ES-I3 (cell line): ENCODE results near the gene ARRDC2.
"Not testable (repeated sequence)": the region's sequence is repeated elsewhere in the genome, so short reads cannot be mapped to it uniquely, and the experiment has no call there.

Experiments
- H3K36me3 ChIP-seq: 2 replicates; pipeline ENCODE4 v1.6.1; 2013; ENCODE audit warnings: mild to moderate bottlenecking, low read length, control low read depth, moderate library complexity; ENCODE audit not compliant: insufficient read depth
- H3K4me1 ChIP-seq: 2 replicates; pipeline ENCODE4 v1.6.1; 2013; ENCODE audit warnings: mild to moderate bottlenecking, control low read depth, low read length; ENCODE audit not compliant: insufficient read depth
- H3K9ac ChIP-seq: 2 replicates; pipeline ENCODE4 v1.6.1; 2013; ENCODE audit warnings: low read depth, mild to moderate bottlenecking, low read length, moderate library complexity
- H3K9me3 ChIP-seq: 2 replicates; pipeline ENCODE4 v1.6.1; 2013; ENCODE audit warnings: mild to moderate bottlenecking, low read length, moderate library complexity; ENCODE audit not compliant: control insufficient read depth, insufficient read depth

The ARRDC2 gene

GRCh38 chr19:18000480-18000914, 7.5 kb upstream of the ARRDC2 start:
- peak overlapping the region; percentile 6; the same call in 1 of the 2 replicates for H3K9ac ChIP-seq

GRCh38 chr19:18000915-18001776, 6.8 kb upstream of the ARRDC2 start:
- no peaks in the 10 kb centered on the region for H3K9me3 ChIP-seq
- no peaks in the 10 kb centered on the region for H3K4me1 ChIP-seq
- H3K9ac ChIP-seq: peak overlapping the region; percentile 72
- no peaks in the 10 kb centered on the region for H3K36me3 ChIP-seq

More at GRCh38 chr19:18000480-18000914, 7.5 kb upstream of the ARRDC2 start:
- Histone ChIP-seq H3K36me3 (no peaks in the 10 kb centered on the region), H3K4me1 (no peaks in the 10 kb centered on the region), H3K9me3 (no peaks in the 10 kb centered on the region)

- H3K36me3 ChIP-seq: no peaks in the 10 kb centered on the region
- peaks cover 3% of the 10 kb centered on the region; the same call in 1 of the 2 replicates for H3K9me3 ChIP-seq
- H3K9ac ChIP-seq: peak overlapping the region; percentile 72
- no peaks in the 10 kb centered on the region for H3K4me1 ChIP-seq
These were observed 6.1 kb upstream of the ARRDC2 start for GRCh38 chr19:18001777-18002345.

GRCh38 chr19:18002347-18002850, 5.6 kb upstream of the ARRDC2 start:
- Histone ChIP-seq H3K4me1 (no peaks in the 10 kb centered on the region), H3K9me3 (peaks cover 3% of the 10 kb centered on the region; the same call in 1 of the 2 replicates), H3K9ac (no peak overlapping the region), H3K36me3 (no peaks in the 10 kb centered on the region)

GRCh38 chr19:18005750-18006149, 2.2 kb upstream of the ARRDC2 start:
- not testable (repeated sequence) for H3K9ac ChIP-seq, H3K9me3 ChIP-seq, H3K36me3 ChIP-seq, H3K4me1 ChIP-seq

GRCh38 chr19:18007044-18007916, 690 bp upstream of the ARRDC2 start:
- H3K4me1 ChIP-seq: no peaks in the 10 kb centered on the region; the same call in 1 of the 2 replicates
- peaks cover 3% of the 10 kb centered on the region; the same call in 1 of the 2 replicates for H3K9me3 ChIP-seq
- H3K36me3 ChIP-seq: no peaks in the 10 kb centered on the region
- peak overlapping the region; percentile 45; the same call in 1 of the 2 replicates for H3K9ac ChIP-seq

GRCh38 chr19:18008814-18009213, 844 bp downstream of the ARRDC2 start:
- Histone ChIP-seq H3K9ac (peak overlapping the region; percentile 56; the same call in 1 of the 2 replicates), H3K9me3 (peaks cover 3% of the 10 kb centered on the region; the same call in 1 of the 2 replicates), H3K36me3 (no peaks in the 10 kb centered on the region), H3K4me1 (no peaks in the 10 kb centered on the region; the same call in 1 of the 2 replicates)

GRCh38 chr19:18009412-18010066, 1.6 kb downstream of the ARRDC2 start:
- H3K4me1 ChIP-seq: no peaks in the 10 kb centered on the region; the same call in 1 of the 2 replicates
- H3K36me3 ChIP-seq: no peaks in the 10 kb centered on the region
- peaks cover 3% of the 10 kb centered on the region; the same call in 1 of the 2 replicates for H3K9me3 ChIP-seq
- H3K9ac ChIP-seq: no peak overlapping the region

GRCh38 chr19:18010149-18010548, 2.2 kb downstream of the ARRDC2 start:
- no peaks in the 10 kb centered on the region for H3K36me3 ChIP-seq
- H3K9me3 ChIP-seq: peaks cover 3% of the 10 kb centered on the region; the same call in 1 of the 2 replicates
- H3K4me1 ChIP-seq: no peaks in the 10 kb centered on the region; the same call in 1 of the 2 replicates
- no peak overlapping the region for H3K9ac ChIP-seq

GRCh38 chr19:18013210-18014111, 5.5 kb downstream of the ARRDC2 start:
- no peaks in the 10 kb centered on the region for H3K36me3 ChIP-seq
- H3K9me3 ChIP-seq: no peaks in the 10 kb centered on the region
- no peaks in the 10 kb centered on the region; the same call in 1 of the 2 replicates for H3K4me1 ChIP-seq
- H3K9ac ChIP-seq: no peak overlapping the region

GRCh38 chr19:18014197-18014596, 6.2 kb downstream of the ARRDC2 start:
- Histone ChIP-seq H3K9me3 (no peaks in the 10 kb centered on the region), H3K9ac (no peak overlapping the region), H3K4me1 (no peaks in the 10 kb centered on the region), H3K36me3 (no peaks in the 10 kb centered on the region)

GRCh38 chr19:18016209-18016910, 8.4 kb downstream of the ARRDC2 start:
- H3K9ac ChIP-seq: no peak overlapping the region
- H3K4me1 ChIP-seq: no peaks in the 10 kb centered on the region
- H3K9me3 ChIP-seq: no peaks in the 10 kb centered on the region
- no peaks in the 10 kb centered on the region for H3K36me3 ChIP-seq
